GM19324 (cell line): Measurements from ENCODE around the gene CHRM1.
"Not testable (repeated sequence)": the region's sequence is repeated elsewhere in the genome, so short reads cannot be mapped to it uniquely, and the experiment has no call there.

Source experiments
- ATAC-seq: cut with Tn5 transposase; IDR thresholded peaks from one replicate; pipeline ENCODE4 v1.9.1; 2021; ENCODE audit warnings: mild to moderate bottlenecking, moderate library complexity; ENCODE audit not compliant: unreplicated experiment, low FRiP score

Gene CHRM1

GRCh38 chr11:62921201-62921572 is at the start of gene CHRM1:
TSS of gene CHRM1 (minus strand) at chr11:62921363. CDS start at chr11:62911100, 10,263 bp downstream.
- no peak for ATAC-seq

DNA sequence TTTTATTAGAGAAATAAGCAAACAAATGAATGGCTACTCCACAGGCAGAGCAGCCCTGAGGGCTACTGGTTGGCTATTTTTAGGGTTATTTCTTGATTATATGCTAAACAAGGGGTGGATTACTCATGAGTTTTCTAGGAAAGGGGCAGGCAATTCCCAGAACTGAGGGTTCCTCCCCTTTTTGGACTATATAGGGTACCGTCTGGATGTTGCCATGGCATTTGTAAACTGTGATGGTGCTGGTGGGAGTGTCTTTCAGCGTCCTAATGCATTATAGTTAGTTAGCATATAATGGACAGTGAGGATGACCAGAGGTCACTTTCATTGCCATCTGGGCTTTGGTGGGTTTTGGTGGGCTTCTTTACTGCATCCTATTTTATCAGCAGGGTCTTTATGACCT is 44.4 kb upstream of the CHRM1 start:
- no peak for ATAC-seq

DNA sequence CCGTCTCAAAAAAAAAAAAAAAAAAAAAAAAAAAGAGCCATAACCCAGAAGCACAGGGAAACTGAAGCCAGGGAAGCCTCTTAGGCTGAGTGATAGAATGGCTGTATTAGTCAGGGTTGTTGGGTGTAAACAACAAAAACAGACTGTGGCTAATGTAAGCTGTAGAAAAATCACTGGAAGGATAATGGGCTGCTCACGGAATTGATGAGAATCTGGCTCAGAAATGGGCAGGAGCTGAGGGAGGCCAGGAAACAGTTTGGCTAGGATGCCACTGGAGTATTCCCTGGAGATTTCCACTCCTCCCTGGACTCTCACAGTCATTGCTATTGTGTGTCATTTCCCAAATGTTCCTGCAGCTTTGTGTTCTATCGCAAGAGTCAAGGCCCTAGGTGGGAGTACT is 41.2 kb upstream of the CHRM1 start:
- ATAC-seq: no peak

- ATAC-seq: no peak
Observed at GRCh38 chr11:62961017-62961570, 39.9 kb upstream of the CHRM1 start.

- ATAC-seq: no peak
Observed at GRCh38 chr11:62959422-62959980, 38.3 kb upstream of the CHRM1 start.

DNA sequence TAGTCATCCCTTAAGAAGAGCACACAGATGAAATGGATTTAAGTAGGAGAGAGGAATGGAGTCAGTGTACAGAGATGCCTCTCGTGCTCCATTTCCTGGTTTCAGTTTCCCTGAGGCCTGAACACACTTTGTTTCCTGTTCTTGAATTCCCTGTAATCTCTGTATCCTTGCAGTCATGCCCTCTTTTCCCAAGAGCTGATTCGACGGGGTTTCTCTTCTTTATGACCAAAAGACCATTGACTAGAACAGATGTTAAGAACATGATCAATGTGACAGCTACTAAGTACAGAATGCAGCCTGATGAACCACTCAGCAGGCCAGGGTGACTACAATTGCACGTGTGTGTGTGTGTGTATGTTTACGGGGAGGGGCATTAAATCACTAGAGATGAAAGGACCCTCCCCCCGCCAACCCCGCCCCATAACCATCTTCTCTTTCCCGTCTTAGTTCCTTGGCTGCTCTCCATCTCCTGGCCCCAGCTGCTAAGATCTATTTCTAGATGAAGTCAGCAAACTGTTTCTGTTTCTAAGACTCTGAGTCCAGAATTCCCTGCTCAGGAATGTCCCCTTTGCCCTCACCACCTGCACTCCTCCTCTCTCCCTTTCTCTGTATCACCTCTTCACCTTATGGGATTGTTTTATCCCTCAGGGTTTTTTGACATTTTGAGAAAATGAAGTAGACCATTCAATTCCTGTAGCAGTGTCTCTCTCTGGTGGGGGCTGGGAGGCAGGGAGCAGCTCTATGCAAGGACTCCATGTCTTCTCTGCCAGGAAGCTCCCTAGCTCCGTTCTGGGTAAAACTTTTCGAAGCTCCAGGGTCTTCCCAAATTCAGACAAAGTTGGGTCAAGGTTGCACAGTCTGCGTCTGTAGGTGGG is 37.6 kb upstream of the CHRM1 start:
- no peak for ATAC-seq

DNA sequence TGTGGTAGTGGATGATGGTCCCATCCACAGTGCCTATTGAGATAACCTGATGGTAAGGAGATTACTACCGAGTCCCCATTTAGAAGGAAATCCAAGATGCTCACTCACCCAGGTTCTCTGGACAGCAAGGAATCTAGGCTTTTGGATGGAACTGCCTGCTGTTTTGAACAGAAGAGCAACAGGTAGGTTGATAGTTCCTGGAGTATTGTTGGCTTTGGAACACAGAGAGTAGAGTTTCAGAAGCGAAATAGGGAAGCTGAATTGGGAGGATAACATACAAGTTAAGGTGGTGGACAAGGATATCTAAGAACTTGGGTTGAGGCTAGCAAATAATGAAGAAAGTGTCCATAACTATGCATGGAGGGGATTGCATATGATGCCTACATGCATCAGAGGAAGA is 36.0 kb upstream of the CHRM1 start:
- ATAC-seq: no peak

GRCh38 chr11:62954478-62954877 is 33.3 kb upstream of the CHRM1 start:
- no peak for ATAC-seq

GRCh38 chr11:62953811-62954210 is 32.6 kb upstream of the CHRM1 start:
- no peak for ATAC-seq

DNA sequence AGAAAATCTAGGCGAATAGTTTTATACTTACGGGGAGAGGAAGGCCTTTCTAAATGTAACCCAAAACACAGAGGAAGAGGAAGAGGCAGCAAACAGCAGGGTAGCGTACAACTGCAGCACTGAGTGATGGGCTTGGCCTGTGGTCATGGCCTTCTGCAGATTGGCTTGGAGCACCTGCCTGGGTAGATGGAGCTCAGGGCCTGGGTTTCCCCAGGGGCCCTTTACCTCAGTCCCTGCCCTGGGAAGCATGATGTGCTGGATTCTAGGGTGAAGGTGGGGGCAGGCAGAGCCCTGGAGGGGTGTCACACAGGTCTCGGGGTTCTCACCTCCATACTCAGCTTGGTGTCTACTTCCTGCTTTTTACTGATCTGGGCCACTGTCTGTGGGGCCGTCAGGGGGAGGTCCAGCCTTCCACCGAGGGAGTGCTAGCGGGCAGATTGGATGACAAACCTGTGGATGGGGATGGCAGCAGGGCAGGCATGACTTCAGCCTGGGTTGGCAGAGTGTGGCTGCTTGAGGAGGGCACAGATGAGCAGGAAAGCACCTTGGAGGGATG is 27.7 kb upstream of the CHRM1 start:
- no peak for ATAC-seq

DNA sequence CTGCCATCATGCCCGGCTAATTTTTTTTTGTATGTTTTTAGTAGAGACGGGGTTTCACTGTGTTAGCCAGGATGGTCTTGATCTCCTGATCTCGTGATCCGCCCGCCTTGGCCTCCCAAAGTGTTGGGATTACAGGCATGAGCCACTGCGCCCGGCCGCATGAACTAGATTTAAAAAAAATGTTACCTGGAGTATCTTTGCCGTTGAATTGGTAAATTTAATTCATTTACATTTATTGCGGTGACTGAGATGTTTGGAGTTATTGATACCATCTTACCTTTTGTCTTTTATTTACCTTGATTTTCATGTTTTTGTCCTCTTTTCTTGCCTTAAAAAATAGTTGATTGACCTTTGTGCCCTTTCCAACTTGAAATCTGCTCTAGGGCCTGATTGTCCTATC is 24.4 kb upstream of the CHRM1 start:
- ATAC-seq: not testable (repeated sequence)

DNA sequence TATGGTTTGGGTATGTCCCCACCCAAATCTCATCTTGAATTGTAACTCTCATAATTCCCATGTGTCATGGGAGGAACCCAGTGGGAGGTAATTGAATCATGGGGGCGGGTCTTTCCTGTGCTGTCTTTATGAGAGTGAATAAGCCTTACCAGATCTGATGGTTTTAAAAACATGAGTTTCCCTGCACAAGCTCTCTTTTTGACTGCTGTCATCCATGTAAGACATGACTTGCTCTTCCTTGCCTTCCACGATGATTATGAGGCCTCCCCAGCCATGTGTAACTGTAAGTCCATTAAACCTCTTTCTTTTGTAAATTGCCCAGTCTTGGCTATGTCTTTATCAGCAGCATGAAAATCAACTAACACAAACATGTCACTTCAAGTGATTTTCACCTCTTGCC is 16.4 kb upstream of the CHRM1 start:
- ATAC-seq: not testable (repeated sequence)

DNA sequence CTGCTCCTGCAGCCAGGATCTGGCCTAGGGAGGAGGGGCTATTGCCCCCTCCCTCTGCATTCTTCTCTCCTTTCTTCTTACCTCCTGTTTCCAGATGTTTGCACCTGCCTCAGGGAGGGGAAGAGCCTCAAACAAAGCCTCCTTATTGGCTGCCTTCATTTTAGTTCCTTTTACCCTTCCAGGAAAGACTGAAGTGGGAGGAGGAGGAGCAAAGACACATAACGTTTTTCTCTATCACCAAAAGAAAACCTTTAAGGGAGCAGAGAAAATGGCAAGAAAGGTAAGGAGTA is 13.3 kb upstream of the CHRM1 start:
- ATAC-seq: no peak

GRCh38 chr11:62933750-62934495 is 12.8 kb upstream of the CHRM1 start:
- ATAC-seq: no peak

- ATAC-seq: no peak
Observed at GRCh38 chr11:62933285-62933684, 12.1 kb upstream of the CHRM1 start.

DNA sequence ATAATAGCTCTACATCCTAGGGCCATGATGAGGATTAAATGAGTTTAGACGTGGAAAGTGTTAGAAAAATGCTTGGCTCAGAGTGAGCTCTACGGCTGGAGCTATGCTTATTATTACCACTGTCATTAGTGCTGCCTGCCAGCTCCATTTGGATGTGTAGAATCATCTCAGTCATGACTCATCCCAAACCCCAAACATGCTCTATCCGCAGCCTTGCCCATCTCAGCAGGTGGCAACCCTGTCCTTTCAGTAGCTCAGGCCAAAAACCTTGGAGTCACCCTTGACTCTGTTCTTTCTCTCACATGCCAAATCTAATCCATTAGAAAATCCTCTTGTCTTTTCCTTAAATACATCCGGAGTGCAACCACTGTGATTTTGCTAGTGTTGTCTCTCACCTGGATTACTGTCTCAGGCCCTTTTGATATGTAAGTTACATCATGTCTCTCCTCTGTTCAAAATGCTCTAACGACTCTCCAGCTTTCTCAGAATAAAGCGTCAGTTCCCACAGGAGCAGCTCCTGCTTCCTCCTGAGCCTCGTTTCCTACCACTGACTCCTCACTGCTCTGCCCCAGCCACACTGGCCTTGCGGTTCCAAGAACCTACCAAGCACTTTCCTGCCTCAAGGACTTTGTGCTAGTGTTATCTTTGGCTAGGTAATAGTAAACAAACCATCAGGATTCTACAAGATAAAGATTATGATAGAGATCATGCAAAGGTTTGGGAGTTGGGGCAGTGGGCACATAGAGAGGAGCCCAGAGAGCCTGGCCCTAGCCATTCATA is 10.5 kb upstream of the CHRM1 start:
- no peak for ATAC-seq

GRCh38 chr11:62930666-62931065 is 9.5 kb upstream of the CHRM1 start:
- no peak for ATAC-seq

- no peak for ATAC-seq
Observed at GRCh38 chr11:62930157-62930556, 9.0 kb upstream of the CHRM1 start.

- ATAC-seq: no peak
Observed at GRCh38 chr11:62928011-62928410, 6.8 kb upstream of the CHRM1 start.

GRCh38 chr11:62926680-62927455 is 5.7 kb upstream of the CHRM1 start:
- ATAC-seq: no peak
